Measurements from ENCODE around the gene EXOSC1.
"Not testable (repeated sequence)": the region's sequence is repeated elsewhere in the genome, so short reads cannot be mapped to it uniquely, and the experiment has no call there.

DNA sequence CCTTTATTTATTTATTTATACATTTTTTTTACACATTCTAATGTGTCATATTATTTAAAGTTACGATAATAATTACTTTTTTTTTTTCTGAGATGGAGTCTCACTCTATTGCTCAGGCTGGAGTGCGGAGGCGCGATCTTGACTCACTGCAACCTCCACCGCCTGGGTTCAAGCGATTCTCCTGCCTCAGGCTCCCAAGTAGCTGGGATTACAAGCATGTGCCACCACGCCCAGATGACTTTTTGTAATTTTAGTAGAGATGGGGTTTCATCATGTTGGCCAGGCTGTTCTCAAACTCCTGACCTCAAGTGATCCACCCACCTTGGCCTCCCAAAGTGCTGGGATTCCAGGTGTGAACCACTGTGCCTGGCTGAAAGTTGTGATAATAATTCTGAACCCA lies 39.3 kb downstream of the EXOSC1 start:
- TF ChIP-seq, protein P1, sequence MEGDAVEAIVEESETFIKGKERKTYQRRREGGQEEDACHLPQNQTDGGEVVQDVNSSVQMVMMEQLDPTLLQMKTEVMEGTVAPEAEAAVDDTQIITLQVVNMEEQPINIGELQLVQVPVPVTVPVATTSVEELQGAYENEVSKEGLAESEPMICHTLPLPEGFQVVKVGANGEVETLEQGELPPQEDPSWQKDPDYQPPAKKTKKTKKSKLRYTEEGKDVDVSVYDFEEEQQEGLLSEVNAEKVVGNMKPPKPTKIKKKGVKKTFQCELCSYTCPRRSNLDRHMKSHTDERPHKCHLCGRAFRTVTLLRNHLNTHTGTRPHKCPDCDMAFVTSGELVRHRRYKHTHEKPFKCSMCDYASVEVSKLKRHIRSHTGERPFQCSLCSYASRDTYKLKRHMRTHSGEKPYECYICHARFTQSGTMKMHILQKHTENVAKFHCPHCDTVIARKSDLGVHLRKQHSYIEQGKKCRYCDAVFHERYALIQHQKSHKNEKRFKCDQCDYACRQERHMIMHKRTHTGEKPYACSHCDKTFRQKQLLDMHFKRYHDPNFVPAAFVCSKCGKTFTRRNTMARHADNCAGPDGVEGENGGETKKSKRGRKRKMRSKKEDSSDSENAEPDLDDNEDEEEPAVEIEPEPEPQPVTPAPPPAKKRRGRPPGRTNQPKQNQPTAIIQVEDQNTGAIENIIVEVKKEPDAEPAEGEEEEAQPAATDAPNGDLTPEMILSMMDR (IDR thresholded peaks at IDR 0.05): not testable (repeated sequence)
- TF ChIP-seq EZH2 (IDR thresholded peaks at IDR 0.05; ENCODE audit: borderline replicate concordance, insufficient read depth, low read depth, low read length, poor library complexity, severe bottlenecking): not testable (repeated sequence)
